ENCODE data around the gene EVX1. TPM values are rescaled to one million over a fixed set of nuclear protein-coding genes. Genes with fewer than 3 reads are reported as not detected.

The EVX1 gene
- total and polyA plus RNA-seq, 2 of the 8 experiments (the other 6 are each of a cell fraction or from before 2014, with no cell fraction given): not detected

- Histone ChIP-seq H4K5ac (ENCODE audit: insufficient read length, low read depth, low read length) (no peak overlapping the region), H4K20me1 (replicated peaks in 1 of 2; ENCODE audit: control insufficient read depth in 1 of 2, insufficient read depth in 2 of 2, low read length in 2 of 2) (peaks cover 21 to 44% of the 10 kb centered on the region in 2 experiments), H3K9me3 (ENCODE audit: insufficient read depth in 2 of 2, low read depth in 1 of 2, low read length in 1 of 2) (peaks cover 0 to 3% of the 10 kb centered on the region in 2 experiments; a peak in 1 of 4 replicates), H2BK120ac (replicated peaks; ENCODE audit: low read depth, low read length) (no peak overlapping the region), H4K8ac (ENCODE audit: extremely low read depth, insufficient read depth, low read length) (no peak overlapping the region), H3K79me2 (ENCODE audit: control insufficient read depth in 1 of 2, insufficient read depth in 2 of 2, low read length in 2 of 2) (no peaks in the 10 kb centered on the region), H2BK15ac (ENCODE audit: low read length) (no peak overlapping the region), H3K23ac (ENCODE audit: insufficient read length) (no peak overlapping the region), H3K79me1 (ENCODE audit: low read depth, low read length) (no peaks in the 10 kb centered on the region), H2BK20ac (ENCODE audit: low read length) (no peak overlapping the region), H2AFZ (ENCODE audit: low read length) (no peak overlapping the region), H3K23me2 (ENCODE audit: low read depth, low read length) (no peaks in the 10 kb centered on the region), H3K4me2 (ENCODE audit: insufficient read depth in 1 of 2, low read depth in 2 of 2, low read length in 2 of 2) (no peak overlapping the region), H3K4me3 (ENCODE audit: extremely low read depth in 1 of 4, insufficient read depth in 2 of 4, low read depth in 3 of 4, low read length in 4 of 4) (no peak overlapping the region), H3K14ac (ENCODE audit: insufficient read length) (no peak overlapping the region), H3K4me1 (replicated peaks in 1 of 4; ENCODE audit: control insufficient read depth in 3 of 4, insufficient read depth in 4 of 4, low read length in 3 of 4) (peaks cover 0 to 10% (median 8%) of the 10 kb centered on the region in 4 experiments; a peak in 5 of 7 replicates), H2AK5ac (ENCODE audit: low read depth, low read length) (no peak overlapping the region), H3K56ac (replicated peaks; ENCODE audit: insufficient read length, low read depth, low read length) (no peak overlapping the region), H3K27ac (ENCODE audit: low read depth, low read length) (no peak overlapping the region), H2BK5ac (ENCODE audit: low read depth, low read length) (no peak overlapping the region), H4K91ac (replicated peaks; ENCODE audit: insufficient read length, low read length) (no peak overlapping the region), H3K27me3 (replicated peaks in 1 of 4; ENCODE audit: control insufficient read depth in 3 of 4, extremely low read depth in 1 of 4, insufficient read depth in 3 of 4, low read length in 3 of 4) (peaks cover 83 to 100% (median 95%) of the 10 kb centered on the region in 4 experiments), H3K9ac (replicated peaks in 1 of 4; ENCODE audit: extremely low read depth in 1 of 4, low read depth in 3 of 4, low read length in 3 of 4) (no peak overlapping the region), H2BK12ac (ENCODE audit: low read depth, low read length) (no peak overlapping the region), H3K18ac (ENCODE audit: extremely low read depth, low read length) (no peak overlapping the region), H3K36me3 (ENCODE audit: control insufficient read depth in 2 of 4, insufficient read depth in 4 of 4, low read length in 3 of 4) (peaks cover 0 to 13% (median 0%) of the 10 kb centered on the region in 4 experiments; a peak in 1 of 8 replicates), H3K4ac (replicated peaks; ENCODE audit: insufficient read length, low read depth, low read length) (no peak overlapping the region)
- DNase-seq (ENCODE audit: low read depth in 1 of 2, low spot score in 2 of 2): peak in 1 of 2 experiments; percentile 49
- 15% methylated on average over 28 of the region's 29 CpGs; no CpG with 5 or more reads in 1 of the 2 experiments for WGBS, 2 experiments (ENCODE audit: extremely low coverage in 1 of 2, insufficient coverage in 1 of 2, insufficient read length in 1 of 2, insufficient replicate concordance in 2 of 2, low coverage in 1 of 2, low lambda C conversion rate in 2 of 2, missing lambda C conversion rate in 1 of 2)
- ChIA-PET POLR2A (ENCODE audit: partially characterized antibody) (interaction anchor here (1.1 kb wide), 1 partner anchor 16 kb away, joined by 3 read pairs; no protein-coding TSS in a partner anchor), CTCF (ENCODE audit: partially characterized antibody) (interaction anchor here (0.6 to 9.1 kb wide), 4 partner anchors 11 to 903 kb away, joined by 3 to 64 read pairs (median 15); no protein-coding TSS in a partner anchor)
- no peak for FAIRE-seq
- TF ChIP-seq BACH1 (IDR thresholded peaks at IDR 0.05; ENCODE audit: low read length) (no peak), PHF8 (conservative IDR thresholded peaks at IDR 0.05; ENCODE audit: low read depth, low read length) (no peak), E2F6 (IDR thresholded peaks at IDR 0.05) (0 out of 2 replicates have a peak, but pooled peaks have one; percentile 1), BRCA1 (IDR thresholded peaks at IDR 0.05; ENCODE audit: low read depth, low read length) (no peak), BCL11A (IDR thresholded peaks at IDR 0.05; ENCODE audit: low read depth in 2 of 2, low read length in 2 of 2) (no peak), JUN (IDR thresholded peaks at IDR 0.05; ENCODE audit: low read depth, low read length) (no peak), SP1 (IDR thresholded peaks at IDR 0.05; ENCODE audit: low read depth, low read length) (0 out of 2 replicates have a peak, but pooled peaks have one; percentile 3), CTCF (IDR thresholded peaks at IDR 0.05; ENCODE audit: control extremely low read depth in 1 of 3, insufficient read depth in 1 of 3, low read depth in 1 of 3, low read length in 3 of 3) (no peak), NRF1 (IDR thresholded peaks at IDR 0.05; ENCODE audit: low read depth, low read length) (no peak)
These were observed 49.1 kb upstream of the EVX1 start for GRCh38 chr7:27193335-27194001.

Measured in H1 (cell line).